Fibroblast of lung (primary cell): ENCODE results near the gene CRACR2B.

ENCODE experiments used
- EZH2 ChIP-seq: IDR thresholded peaks from 2 replicates; pipeline ENCODE4 v1.5.1; 2012; ENCODE audit warnings: low read length, control low read depth, mild to moderate bottlenecking; ENCODE audit errors: missing control alignments
- TF ChIP-seq, protein P1 (sequence below), 2 donors: IDR thresholded peaks in 1 of 2; conservative IDR thresholded peaks in 1 of 2; 1 replicate in 1 of 2; 2 replicates in 1 of 2; pipeline ENCODE4 v1.5.1; 2011 to 2012; ENCODE audit warnings: low read length in 2 of 2, control low read depth in 1 of 2, inconsistent platforms in 1 of 2, low read depth in 1 of 2, mild to moderate bottlenecking in 1 of 2

DNA sequence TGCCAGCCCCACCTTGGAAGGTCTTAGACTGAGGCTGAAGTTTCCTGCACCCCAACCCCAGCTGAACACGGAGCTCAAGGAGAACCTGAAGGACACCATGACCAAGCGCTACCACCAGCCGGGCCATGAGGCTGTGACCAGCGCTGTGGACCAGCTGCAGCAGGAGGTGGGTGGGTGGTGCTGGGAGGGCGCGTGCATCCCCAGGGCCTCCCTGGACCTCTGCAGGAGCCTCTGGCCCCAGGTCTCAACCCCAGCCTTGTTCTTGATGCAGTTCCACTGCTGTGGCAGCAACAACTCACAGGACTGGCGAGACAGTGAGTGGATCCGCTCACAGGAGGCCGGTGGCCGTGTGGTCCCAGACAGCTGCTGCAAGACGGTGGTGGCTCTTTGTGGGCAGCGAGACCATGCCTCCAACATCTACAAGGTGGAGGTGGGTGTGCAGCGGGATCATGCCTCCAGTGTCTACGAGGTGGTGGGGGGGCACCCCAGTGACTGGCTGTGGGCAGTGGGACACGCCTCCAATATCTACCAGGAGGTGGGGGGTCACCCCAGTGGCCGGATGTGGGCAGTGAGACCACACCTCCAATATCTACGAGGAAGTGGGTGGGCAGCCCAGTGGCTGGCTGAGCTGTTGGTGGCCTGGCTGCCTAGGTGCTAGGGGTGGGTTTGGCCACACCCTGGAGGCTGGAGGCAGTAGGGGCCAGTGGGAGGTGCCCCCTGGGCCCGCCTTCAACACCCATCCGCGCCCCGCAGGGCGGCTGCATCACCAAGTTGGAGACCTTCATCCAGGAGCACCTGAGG is 9.7 kb downstream of the CRACR2B start:
- TF ChIP-seq, protein P1, sequence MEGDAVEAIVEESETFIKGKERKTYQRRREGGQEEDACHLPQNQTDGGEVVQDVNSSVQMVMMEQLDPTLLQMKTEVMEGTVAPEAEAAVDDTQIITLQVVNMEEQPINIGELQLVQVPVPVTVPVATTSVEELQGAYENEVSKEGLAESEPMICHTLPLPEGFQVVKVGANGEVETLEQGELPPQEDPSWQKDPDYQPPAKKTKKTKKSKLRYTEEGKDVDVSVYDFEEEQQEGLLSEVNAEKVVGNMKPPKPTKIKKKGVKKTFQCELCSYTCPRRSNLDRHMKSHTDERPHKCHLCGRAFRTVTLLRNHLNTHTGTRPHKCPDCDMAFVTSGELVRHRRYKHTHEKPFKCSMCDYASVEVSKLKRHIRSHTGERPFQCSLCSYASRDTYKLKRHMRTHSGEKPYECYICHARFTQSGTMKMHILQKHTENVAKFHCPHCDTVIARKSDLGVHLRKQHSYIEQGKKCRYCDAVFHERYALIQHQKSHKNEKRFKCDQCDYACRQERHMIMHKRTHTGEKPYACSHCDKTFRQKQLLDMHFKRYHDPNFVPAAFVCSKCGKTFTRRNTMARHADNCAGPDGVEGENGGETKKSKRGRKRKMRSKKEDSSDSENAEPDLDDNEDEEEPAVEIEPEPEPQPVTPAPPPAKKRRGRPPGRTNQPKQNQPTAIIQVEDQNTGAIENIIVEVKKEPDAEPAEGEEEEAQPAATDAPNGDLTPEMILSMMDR (conservative IDR thresholded peaks at IDR 0.05 in 1 of 2, IDR thresholded peaks at IDR 0.05 in 1 of 2; ENCODE audit: low read depth in 1 of 2, low read length in 2 of 2), result no peak
- no peak for TF ChIP-seq EZH2
